GM18499 (cell line): ENCODE results near the gene DIO3.
"Not testable (repeated sequence)": the region's sequence is repeated elsewhere in the genome, so short reads cannot be mapped to it uniquely, and the experiment has no call there.

Experiments
- ATAC-seq: cut with Tn5 transposase; IDR thresholded peaks from one replicate; pipeline ENCODE4 v1.9.1; 2021; ENCODE audit warnings: moderate number of reproducible peaks; ENCODE audit not compliant: insufficient read depth, unreplicated experiment

Gene DIO3

DNA sequence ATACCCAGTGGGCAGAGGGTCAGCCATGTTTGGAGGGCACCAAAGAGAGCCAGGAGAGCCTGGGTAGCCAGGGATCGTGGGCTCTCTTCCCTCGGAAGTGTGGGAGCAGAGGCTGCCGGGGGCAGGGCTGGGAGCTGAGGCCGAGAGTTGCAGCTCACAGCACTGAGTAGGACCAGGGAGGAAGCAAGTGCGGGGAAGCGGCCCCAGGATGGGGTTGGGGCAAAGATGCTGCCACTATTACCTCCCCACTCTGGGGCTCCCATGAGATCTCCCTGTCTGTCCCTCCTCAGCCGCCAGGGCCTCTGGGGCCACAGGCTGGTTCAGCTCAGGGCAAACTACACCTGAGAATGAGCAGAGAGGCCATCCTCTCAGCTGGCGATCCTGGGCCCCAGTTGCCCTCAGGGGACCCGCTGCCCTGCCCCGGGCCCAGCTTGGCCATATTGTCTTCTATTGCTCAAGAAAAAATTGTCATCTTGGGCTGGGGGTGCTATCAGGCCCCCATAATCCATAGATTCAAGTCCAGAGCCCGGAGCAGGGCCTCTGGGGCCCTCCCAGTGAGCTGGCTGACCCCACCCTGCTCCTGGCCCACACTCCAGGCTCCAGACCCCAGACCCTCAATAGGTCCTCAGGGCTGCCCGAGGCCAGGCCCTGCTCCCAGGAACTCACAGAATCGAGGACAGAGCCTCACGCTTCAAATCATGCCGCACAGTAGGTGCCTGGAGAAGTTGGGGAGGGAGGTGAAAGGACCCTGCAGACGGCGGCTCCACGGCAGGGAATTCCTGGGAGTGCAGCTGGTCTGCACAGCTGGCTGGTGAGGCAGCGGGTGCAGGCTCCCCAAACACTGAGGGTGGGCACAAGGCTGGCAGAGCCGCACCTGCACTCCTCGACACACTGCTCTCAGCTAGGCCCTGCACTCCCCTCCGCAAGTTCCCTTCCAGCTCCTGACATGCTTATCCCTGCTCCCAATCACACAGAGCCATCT lies 20.5 kb upstream of the DIO3 start:
- no peak for ATAC-seq

DNA sequence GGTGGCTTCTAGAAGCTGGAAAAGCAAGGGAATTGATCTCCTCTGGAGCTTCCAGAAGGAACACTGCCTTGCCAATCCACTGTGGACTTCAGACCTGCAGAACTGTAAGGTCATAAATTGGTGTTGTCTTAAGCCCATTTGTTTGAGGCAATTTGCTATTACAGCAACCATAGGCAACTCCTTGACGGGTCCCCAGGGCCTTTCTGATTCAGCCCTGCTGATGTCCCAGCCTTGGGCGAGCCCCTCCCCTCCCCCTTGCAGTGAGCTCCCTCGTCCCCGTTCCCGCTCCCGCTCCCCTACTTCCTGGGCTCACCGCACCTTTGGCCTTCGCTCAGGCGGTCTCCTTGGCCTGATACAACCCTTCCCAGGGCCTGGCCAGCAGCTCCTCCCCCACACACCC lies 18.9 kb upstream of the DIO3 start:
- ATAC-seq, result no peak

DNA sequence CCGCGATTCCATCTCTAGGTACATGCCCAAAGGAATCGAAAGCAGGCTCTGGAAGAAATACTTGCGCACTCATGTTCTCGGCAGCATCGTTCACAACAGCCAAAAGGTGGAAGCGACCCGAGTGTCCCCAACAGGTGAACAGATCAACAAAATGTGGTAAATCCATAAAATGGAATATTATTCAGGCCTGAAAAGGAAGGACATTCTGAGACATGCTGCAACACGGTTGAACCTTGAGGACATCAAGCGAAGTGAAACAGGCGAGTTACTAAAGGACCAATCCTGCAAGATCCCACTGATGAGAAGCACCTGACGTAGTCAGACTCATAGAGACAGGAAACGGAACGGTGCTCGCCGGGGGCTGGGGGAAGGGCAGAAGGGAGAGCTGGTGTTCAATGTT lies 17.5 kb upstream of the DIO3 start:
- no peak for ATAC-seq

DNA sequence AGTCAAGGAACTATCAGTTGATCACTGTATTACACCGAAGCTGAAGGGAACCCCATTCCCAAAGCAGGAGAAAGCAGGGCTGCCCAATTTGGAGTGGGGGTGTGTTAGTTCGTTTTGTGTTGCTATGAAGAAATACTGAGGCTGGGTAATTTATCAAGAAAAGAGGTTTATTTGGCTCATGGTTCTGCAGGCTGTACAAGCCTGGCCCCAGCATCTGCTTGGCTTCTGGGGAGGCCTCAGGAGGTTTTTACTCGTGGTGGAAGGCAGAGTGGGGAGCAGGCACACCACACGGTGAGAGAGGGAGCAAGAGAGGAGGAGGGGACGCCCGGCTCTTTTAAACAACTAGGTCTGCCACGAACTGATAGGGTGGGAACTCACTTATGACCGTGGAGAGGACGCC lies 16.7 kb upstream of the DIO3 start:
- ATAC-seq, result no peak

DNA sequence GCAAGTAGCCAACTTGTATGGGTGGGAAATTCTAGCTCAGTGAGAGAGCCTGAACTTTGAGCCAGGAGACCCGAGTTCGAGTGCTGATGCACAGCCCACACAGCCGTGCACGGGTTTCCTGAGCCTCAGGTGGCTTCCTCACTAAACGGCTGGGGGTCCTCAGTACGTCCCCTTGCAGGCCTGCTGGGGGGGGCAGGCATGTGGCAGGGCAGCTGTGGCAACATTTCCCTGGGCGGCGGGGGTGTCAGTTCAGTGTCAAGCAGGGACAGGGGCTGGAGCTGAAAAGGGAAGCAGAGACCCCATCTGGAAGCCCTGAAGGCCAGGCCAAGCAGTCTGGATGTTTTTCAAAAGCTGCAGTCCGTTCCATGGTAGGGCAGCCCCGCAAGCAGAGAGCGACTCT lies 14.6 kb upstream of the DIO3 start:
- ATAC-seq, result no peak

DNA sequence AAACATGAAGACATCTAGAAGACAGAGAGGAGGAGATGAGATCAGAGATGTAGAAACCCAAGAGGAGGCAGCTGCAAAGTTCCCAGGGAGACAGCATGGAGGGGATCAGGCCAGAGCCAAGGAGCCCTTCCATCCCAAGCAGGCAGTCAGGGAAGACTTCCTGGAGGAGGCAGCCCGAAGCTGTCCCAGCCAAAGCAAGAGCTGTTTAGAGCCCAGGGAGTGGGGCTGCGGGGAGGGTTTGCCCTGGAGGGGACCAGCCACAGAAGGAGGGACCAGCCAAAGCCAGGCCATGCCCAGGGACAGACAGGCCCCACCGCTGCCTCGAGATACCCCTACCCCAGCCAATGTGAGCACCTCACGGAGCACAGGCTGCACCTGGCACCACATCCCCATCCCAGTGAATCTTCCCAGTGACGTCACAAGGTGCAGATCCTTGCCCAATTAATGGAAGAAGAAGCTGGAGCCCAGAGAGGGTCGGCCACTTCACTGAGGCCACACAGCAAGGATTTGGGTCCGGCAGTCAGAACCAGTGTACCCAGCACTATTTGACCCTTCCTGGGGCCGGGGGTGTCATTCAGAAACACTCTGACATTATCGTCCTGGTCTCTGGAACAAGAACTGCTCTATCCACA lies 14.1 kb upstream of the DIO3 start:
- ATAC-seq, result no peak

DNA sequence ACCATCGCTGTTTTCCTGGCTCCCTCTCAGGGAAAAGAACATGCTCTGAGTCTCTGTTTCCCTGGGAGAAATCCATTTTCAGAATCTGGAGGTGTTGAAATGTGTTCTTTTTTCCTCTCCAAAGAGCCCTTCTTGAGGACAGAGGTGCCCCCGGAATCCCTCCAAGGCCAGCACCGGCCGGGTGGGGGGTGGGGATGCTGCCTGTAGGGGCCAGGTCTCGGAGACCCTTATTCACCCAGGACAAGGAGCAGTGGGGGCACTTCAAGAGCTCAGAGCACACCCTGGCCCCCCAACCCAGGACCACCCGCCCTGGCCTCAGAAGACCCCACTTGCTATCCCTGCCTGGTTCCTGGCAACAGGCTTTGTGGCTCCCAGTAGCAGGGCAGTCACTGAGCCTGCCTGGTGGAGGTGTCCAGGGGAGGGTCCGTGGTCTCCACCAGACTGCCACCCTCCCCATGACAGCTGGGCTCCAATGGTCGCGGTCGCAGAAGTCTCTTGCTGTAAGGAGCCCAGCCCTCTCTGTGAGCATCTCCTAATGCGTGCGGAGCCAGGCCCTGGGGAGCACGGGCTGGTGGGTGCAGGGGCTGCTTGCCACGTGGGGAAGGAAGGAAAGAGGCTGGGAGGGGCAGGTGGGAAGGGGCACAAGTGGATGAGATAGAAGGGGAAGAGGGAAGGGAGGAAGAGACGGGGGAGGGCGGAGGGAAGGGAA lies 13.2 kb upstream of the DIO3 start:
- ATAC-seq, result no peak

DNA sequence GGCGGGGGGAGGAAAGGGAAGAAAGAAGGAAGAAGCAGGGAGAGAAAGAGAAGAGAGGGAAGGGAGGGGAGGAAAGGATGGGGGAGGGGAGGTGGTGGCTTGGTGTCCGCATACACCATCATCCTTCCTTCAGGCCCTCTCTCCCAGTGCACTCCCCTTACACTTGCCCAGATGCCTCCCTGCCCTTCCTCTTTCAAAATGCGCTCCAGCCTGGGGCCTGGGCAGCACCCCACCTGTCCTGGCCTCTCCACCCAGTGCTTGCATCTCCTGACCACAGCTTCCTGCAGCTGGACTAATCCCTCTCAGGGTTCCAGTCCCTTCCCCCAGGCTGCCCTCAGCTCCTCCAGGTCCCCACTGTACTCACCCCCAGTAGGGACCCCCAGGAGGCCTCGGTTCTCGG lies 12.6 kb upstream of the DIO3 start:
- ATAC-seq, result no peak

DNA sequence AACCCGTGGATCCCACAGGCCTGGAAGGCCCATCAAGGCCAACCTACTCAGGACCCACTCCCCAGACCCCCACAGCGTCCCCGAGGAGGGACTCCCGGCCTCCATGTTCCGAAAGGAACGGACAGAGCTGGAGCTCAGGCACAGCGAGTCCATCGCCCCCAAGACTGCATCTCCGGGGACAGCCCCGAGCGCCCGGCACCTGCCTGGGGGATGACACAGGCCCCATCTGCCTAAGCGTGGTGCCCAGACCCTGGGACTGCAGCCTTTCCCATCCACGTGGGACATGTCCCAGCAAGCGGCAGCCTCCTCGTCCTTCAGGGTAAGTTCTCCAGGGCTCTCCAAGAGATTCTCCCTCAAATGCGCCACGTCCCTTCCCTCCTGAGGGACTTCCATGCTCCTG lies 12.1 kb upstream of the DIO3 start:
- no peak for ATAC-seq

DNA sequence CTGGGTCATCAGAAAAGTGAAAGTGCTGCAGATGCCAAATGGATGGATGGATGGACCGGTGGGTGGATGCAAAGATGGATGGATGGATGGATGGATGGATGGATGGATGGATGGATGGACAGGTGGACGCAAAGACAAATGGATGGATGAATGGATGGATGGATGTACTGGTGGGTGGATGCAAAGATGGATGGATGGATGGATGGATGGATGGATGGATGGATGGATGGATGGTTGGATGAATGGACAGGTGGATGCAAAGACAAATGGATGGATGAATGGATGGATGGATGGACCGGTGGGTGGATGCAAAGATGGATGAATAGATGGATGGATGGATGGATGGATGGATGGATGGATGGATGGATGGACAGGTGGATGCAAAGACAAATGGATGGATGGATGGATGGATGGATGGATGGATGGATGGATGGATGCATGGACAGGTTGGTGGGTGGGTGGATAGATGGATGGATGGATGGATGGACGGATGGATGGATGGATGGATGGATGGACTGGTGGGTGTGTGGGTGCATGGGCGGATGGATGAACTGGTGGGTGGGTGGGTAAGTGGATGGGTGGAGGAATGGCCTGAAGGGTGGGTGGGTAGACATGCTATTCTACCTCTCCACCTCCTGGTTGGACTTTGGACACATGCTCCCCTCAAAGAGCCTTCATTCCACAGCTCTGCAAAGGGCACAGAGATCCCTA lies 10.9 kb upstream of the DIO3 start:
- not testable (repeated sequence) for ATAC-seq

DNA sequence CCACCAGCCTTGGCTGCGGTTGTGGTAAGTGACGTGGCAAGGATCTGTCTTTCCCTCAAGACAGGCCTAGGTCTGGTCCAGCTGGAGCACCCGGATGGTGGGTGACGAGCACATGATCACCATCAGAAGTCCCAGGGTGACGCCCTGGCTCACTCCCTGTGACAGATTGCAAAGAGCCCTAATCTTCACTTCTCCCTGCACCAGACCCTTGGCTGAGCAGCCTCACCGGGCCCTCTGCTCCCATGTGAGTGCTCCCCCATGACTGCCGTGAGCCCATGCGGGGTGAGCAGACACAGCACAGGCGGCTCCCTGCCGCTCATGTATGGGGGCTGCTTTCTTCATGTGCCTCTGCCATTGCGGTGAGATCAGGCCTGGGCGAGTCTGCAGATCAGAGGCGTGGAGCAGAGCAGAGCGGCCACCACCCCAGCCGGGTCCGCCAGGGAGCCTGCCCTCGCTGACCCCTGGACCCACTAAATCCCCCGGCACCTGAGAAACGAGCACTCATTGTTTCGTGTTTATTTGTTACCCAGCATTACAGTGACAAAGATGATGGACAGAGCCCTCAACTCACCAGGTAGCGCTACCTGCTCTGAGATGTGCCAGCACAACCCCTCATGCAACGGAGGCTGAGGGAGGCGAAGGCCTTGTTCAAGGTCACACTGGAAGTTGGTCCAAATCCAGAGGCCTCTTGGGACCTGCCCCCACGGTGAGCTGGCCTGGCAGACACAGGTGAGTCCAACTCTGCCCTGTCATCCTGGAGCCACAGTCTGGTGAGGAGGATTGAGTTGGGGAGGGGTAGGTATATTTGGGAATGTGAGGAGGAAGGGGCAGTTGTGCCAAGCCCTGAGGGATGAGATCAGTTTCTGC lies 9.3 kb upstream of the DIO3 start:
- ATAC-seq, result no peak

DNA sequence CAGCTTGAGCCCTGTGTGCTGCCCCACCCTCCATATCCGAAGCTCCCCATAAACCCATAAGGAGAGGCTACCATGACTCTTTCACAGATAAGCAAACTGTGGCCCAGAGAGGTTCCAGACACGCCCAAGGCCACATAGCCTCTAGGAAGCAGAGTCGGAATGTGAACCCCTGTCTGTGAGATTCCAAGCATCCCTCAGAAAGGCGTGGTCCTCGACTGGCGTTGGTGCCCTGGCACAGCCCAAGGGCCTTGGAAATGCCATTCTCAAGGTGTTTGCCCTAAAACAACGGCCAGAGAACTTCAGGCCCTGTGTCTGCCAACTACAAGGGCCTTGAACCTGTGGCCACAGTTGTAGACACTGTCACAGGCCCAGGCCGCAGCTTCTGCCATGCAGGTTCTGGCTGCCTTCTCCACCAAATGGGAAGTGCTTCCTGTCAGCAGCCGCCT lies 8.5 kb upstream of the DIO3 start:
- no peak for ATAC-seq

DNA sequence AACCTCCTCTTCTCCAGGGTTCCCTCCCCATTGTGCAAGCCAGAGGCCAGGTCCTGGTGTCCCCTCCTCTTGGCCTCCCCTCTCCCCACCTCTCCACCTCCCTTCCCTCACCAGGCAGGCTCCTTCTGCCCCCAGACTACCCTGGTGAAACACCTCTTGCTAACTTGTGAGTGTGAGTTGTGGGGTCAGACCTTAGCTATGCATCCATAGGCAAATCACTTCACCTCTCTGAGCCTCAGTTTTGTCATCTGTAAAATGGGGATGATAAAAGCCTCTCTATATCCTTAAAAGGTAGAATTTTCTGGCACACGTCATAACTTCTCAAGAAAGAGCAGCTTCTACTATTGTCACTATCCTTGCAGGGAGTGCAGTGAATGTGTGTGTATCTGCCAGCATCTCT lies 7.9 kb upstream of the DIO3 start:
- no peak for ATAC-seq

DNA sequence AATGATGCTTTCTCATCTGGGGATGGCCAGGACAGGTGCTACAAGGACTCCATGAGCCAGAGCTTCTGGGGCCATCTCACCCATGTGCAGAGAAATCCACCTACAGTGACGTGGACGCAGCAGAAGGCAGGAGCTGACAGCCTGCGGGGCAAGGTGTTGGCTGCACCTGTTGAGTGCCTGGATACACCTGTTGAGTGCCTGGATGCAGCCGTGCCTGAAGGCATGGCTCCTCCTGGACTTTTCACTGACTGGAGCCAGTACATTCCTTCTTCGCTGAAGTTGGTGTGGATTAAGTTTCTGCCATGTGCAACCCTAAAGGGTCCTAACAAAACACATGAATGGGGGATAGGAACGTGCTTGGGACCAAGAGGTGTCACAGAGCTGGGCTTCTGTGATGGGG lies 7.4 kb upstream of the DIO3 start:
- ATAC-seq, result no peak

DNA sequence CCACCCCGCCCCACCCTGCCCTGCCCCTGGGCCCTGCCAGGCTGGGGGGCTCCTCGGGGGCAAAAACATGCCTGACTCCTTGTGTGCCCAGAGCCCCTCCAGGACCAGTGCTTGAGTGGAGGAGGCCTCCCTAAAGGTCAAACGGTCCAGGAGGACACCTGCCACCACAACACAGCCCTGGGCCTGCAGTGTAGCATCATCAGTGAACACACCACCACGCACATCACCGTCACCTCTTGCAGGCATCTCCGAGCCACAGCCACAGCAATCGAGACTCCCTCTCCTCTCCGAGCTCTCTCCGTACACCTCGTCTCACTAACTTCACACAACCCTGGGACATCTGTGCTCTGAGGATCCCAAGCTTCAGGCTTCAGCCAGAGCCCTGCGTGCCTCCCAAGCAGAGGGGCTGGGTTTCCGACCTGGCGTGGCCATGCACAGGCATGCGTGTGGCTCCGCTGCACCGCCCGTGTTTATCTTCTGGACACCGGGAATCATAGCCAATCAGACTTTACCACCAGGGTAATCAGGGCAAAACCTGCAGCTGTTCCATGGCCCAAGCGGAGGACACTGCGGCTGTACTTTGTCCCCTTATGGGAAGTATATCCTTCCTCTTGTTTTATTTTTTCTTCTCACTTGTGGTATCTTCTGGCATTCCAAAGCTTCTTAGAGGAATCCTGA lies 6.2 kb upstream of the DIO3 start:
- ATAC-seq, result no peak

DNA sequence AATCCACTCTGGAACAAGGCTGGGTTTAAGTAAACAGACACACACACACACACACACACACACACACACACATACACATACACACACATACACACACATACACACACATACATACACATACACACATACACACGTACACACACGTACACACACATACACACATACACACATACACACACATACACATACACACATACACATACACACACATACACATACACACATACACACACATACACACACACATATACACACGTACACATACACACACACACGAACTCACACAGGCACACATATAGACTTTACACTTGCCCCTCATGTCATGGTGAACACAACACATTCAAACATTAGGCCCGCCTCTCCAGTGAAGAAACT lies 5.6 kb upstream of the DIO3 start:
- not testable (repeated sequence) for ATAC-seq

DNA sequence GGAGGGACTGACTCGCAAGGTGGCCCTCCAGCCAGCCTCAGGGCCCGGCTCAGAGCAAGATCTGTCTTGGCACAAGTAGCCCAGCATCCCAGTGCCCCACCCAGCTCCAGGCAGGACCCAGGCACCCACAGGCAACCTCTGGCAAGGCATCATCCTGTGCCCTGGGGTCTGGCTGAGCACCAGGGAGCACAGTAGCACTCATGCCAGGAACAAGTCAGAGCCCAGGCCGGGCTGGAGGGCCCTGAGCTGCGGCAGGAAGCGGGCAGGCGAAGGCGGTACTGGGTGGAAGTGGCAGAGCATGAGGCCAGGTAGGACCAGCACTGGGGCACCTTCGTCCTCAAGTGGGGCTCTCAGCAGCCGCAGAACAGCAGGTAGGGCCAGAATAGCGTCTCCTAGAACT lies 5.2 kb upstream of the DIO3 start:
- ATAC-seq, result no peak

DNA sequence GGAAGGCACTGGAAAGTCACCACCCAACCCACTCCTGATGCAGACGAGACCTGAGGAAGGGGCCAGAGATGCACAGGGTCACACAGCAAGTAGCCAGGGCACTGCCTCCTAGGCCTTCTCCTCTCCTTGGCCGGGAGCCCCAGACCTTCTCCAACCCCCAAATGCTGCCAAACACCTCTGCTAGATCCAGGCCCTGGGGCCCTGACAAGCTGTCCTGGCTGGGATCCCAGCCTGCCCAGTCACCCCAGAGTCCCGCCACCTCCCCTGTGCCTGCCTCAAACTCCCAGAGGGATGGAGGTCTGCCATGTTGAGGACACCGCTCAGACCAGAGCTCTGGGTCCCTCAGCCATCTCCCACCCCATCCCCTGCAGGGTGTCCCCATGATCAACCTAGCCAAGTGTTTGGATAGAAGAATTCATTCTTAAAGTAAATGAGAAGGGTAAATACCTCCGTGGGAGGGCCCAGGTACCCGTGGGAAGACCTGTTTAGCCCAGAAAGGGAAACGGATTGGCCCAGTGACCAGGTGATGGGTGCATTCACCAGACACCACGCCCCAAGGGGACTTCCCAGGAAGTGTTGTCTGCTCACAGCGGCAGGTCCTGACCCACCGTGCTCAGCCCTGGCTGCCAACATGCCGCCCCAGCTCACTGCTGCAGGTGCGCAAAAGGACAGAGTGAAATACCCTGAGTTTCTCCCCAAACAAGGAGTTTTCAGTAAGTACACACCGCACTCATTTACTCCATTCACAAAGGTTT lies 4.6 kb upstream of the DIO3 start:
- no peak for ATAC-seq
